Mesodermal cell (in vitro differentiated cells): ENCODE measurements around the gene ANGEL1.
A peak's percentile ranks its signal among the peaks of the same experiment; 100 is the strongest.

Experiments
- H3K27ac ChIP-seq: 2 replicates; pipeline ENCODE4 v1.7.0; 2013; ENCODE audit warnings: mild to moderate bottlenecking, low read depth, low read length, moderate library complexity; ENCODE audit not compliant: severe bottlenecking
- H3K36me3 ChIP-seq: 2 replicates; pipeline ENCODE4 v1.7.1; 2013; ENCODE audit warnings: mild to moderate bottlenecking, low read length, moderate library complexity; ENCODE audit not compliant: control insufficient read depth, insufficient read depth
- H3K4me1 ChIP-seq: one replicate; pipeline ENCODE4 v1.7.1; 2013; ENCODE audit warnings: mild to moderate bottlenecking, low read length; ENCODE audit not compliant: insufficient read depth, control insufficient read depth, poor library complexity, severe bottlenecking
- H3K4me3 ChIP-seq: 2 replicates; pipeline ENCODE4 v1.7.0; 2013; ENCODE audit warnings: low read length, control low read depth, mild to moderate bottlenecking; ENCODE audit not compliant: insufficient read depth, poor library complexity, severe bottlenecking; ENCODE audit errors: extremely low read depth
- H3K9me3 ChIP-seq: 2 replicates; pipeline ENCODE4 v1.7.1; 2013; ENCODE audit warnings: mild to moderate bottlenecking, low read length, moderate library complexity; ENCODE audit not compliant: control insufficient read depth
- WGBS, 2 experiments: methylation state at CpG; one replicate each; pipeline ENCODE4 v1.1.5; 2013; ENCODE audit warnings: missing lambda C conversion rate in 2 of 2; ENCODE audit not compliant: insufficient coverage in 2 of 2; 5-methylcytosine and 5-hydroxymethylcytosine counted together

Gene ANGEL1

GRCh38 chr14:76792422-76792821, 20.3 kb downstream of the ANGEL1 start:
- no peak overlapping the region for H3K4me3 ChIP-seq
- no peaks in the 10 kb centered on the region for H3K4me1 ChIP-seq
- H3K27ac ChIP-seq = no peak overlapping the region
- peaks cover 52% of the 10 kb centered on the region for H3K36me3 ChIP-seq
- no peaks in the 10 kb centered on the region for H3K9me3 ChIP-seq
- WGBS, 2 experiments = no CpG with 5 or more reads among the region's 2 CpGs

DNA sequence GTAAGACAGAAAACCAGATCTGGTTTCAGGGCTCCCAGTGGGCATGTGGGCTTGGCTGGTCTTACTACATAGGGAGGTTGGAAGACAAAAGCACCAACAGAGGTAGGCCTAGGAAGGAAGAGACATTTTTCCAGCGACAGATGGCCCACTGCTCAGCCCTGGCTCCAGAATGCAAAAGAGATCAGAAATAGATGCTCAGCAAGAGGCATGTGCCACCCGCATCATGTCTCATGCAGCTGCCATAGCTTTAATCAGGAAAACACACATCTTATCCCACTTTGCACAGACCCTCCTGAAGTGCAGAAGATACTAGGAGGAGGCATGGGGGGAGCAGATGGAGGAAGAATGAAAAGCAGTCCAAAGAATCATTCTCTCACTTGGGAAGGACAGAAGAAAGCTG, 26.1 kb downstream of the ANGEL1 start:
- Histone ChIP-seq H3K36me3 (peaks cover 55% of the 10 kb centered on the region), H3K27ac (no peak overlapping the region), H3K4me3 (no peak overlapping the region), H3K9me3 (no peaks in the 10 kb centered on the region), H3K4me1 (peaks cover 6% of the 10 kb centered on the region)
- 63 to 100% methylated on average over 1 to 2 of the region's 2 CpGs for WGBS, 2 experiments

- Histone ChIP-seq H3K27ac (no peak overlapping the region), H3K4me1 (peaks cover 19% of the 10 kb centered on the region), H3K36me3 (peaks cover 44% of the 10 kb centered on the region), H3K4me3 (no peak overlapping the region), H3K9me3 (no peaks in the 10 kb centered on the region)
- WGBS, 2 experiments = no CpG with 5 or more reads among the region's 2 CpGs
Observed at GRCh38 chr14:76784881-76785280, 27.8 kb downstream of the ANGEL1 start.

- peaks cover 19% of the 10 kb centered on the region for H3K4me1 ChIP-seq
- no peaks in the 10 kb centered on the region for H3K9me3 ChIP-seq
- peaks cover 49% of the 10 kb centered on the region for H3K36me3 ChIP-seq
- H3K27ac ChIP-seq = peak overlapping the region; percentile 6
- H3K4me3 ChIP-seq = no peak overlapping the region
- WGBS, 2 experiments = 86 to 100% methylated on average over 2 to 6 of the region's 6 CpGs
Observed at GRCh38 chr14:76784266-76784874, 28.3 kb downstream of the ANGEL1 start.

DNA sequence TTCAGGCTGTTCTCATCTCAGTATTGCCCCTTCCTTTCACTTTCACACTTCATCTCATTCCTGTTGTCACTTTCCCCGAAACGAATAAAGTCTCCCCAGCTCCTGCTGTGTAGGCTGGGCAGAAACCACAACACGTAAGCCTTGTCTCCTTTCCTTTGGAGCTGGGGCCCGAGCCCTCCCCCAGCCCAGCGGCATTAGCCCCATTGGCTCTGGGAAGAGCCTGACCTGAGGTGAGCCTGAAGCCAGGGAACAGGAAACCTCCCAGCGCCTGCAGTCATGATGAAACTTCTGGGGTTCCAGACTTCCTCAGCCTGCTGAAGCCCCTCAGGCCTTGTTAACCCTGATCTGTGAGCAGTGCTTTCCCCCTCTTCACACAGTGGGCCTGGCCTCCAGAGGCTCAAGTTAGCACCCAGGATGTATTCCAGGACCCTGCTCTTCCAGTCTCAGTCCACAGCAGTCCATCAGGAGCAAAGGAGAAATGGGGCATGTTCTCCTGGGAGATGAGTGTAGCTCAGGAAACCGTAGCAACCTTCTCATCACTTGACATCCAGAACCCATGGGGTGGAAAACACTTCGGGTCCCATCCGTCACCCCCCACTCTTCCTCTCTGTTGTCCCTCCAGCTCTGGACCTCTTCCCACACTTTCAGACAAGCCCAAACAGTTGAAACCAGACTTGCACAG, 29.7 kb downstream of the ANGEL1 start:
- Histone ChIP-seq H3K36me3 (peaks cover 46% of the 10 kb centered on the region), H3K9me3 (no peaks in the 10 kb centered on the region)
- WGBS, 2 experiments = 81 to 83% methylated on average over 6 to 9 of the region's 9 CpGs

GRCh38 chr14:76782115-76782884, 30.4 kb downstream of the ANGEL1 start:
- no peak overlapping the region for H3K4me3 ChIP-seq
- peak overlapping the region; percentile 5 for H3K27ac ChIP-seq
- no peaks in the 10 kb centered on the region for H3K9me3 ChIP-seq
- peaks cover 19% of the 10 kb centered on the region for H3K4me1 ChIP-seq
- peaks cover 49% of the 10 kb centered on the region for H3K36me3 ChIP-seq
- 93 to 98% methylated on average over 9 to 10 of the region's 10 CpGs for WGBS, 2 experiments

More for the DNA sequence above, 29.7 kb downstream of the ANGEL1 start:
- Histone ChIP-seq H3K4me1 (peaks cover 19% of the 10 kb centered on the region), H3K27ac (peak overlapping the region; percentile 29), H3K4me3 (no peak overlapping the region)

DNA sequence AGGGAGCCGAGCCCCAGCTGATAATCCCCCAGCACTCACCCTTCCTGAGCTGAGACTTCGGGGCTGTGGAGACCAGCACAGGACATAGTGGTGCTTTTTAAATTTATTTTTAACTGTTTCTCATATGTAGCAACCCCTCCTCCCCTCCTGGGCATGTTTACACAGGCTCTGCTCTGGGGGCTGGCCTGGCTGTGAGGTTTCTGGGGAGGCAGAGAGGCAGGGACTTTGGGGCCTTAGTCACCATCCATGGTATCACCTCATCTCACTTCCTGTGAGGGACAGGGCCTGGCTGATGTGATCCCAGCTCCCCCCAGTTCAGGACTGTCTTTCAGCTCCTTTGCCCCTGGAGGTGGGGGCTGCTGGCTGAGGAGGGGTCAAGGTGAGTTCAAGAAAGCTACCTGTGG, 31.0 kb downstream of the ANGEL1 start:
- Histone ChIP-seq H3K4me3 (no peak overlapping the region), H3K36me3 (peaks cover 46% of the 10 kb centered on the region), H3K27ac (peak overlapping the region; percentile 66), H3K9me3 (no peaks in the 10 kb centered on the region), H3K4me1 (peaks cover 20% of the 10 kb centered on the region)
- WGBS, 2 experiments = no CpG with 5 or more reads among the region's 2 CpGs

- Histone ChIP-seq H3K9me3 (no peaks in the 10 kb centered on the region), H3K36me3 (peaks cover 47% of the 10 kb centered on the region), H3K27ac (peak overlapping the region; percentile 66), H3K4me3 (no peak overlapping the region), H3K4me1 (peaks cover 25% of the 10 kb centered on the region)
- 89 to 97% methylated on average over 7 to 9 of the region's 11 CpGs for WGBS, 2 experiments
Observed at GRCh38 chr14:76780875-76781647, 31.6 kb downstream of the ANGEL1 start.

- Histone ChIP-seq H3K4me3 (no peak overlapping the region), H3K36me3 (peaks cover 48% of the 10 kb centered on the region), H3K4me1 (peaks cover 25% of the 10 kb centered on the region), H3K27ac (no peak overlapping the region), H3K9me3 (no peaks in the 10 kb centered on the region)
- 78 to 80% methylated on average over 4 to 5 of the region's 5 CpGs for WGBS, 2 experiments
Observed at GRCh38 chr14:76780360-76780759, 32.3 kb downstream of the ANGEL1 start.

GRCh38 chr14:76780058-76780345, 32.7 kb downstream of the ANGEL1 start:
- peaks cover 25% of the 10 kb centered on the region for H3K4me1 ChIP-seq
- H3K4me3 ChIP-seq = no peak overlapping the region
- no peak overlapping the region for H3K27ac ChIP-seq
- peaks cover 48% of the 10 kb centered on the region for H3K36me3 ChIP-seq
- no peaks in the 10 kb centered on the region for H3K9me3 ChIP-seq
- WGBS, 2 experiments = 100% methylated on average over 2 of the region's 2 CpGs
